ENCODE results near the gene TAPT1. TPM values are rescaled to one million over a fixed set of nuclear protein-coding genes. Genes with fewer than 3 reads are reported as not detected.

TAPT1 gene
- total and polyA plus RNA-seq, 9 of the 15 experiments (the other 6 are each of a cell fraction or from before 2014, with no cell fraction given), result 1.6 to 36.7 (median 20.7) TPM

GRCh38 chr4:16230308-16230707, 4.0 kb upstream of the TAPT1 start (continued):
- TF ChIP-seq, protein P1, sequence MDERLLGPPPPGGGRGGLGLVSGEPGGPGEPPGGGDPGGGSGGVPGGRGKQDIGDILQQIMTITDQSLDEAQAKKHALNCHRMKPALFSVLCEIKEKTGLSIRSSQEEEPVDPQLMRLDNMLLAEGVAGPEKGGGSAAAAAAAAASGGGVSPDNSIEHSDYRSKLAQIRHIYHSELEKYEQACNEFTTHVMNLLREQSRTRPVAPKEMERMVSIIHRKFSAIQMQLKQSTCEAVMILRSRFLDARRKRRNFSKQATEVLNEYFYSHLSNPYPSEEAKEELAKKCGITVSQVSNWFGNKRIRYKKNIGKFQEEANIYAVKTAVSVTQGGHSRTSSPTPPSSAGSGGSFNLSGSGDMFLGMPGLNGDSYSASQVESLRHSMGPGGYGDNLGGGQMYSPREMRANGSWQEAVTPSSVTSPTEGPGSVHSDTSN (CRISPR knock-in tag; IDR thresholded peaks at IDR 0.05; ENCODE audit: low read depth), result no peak
- TF ChIP-seq, protein P1 (tag; conservative IDR thresholded peaks at IDR 0.05; ENCODE audit: low read depth), result no peak
- no peak for TF ChIP-seq ELF1 (tag; IDR thresholded peaks at IDR 0.05)

DNA sequence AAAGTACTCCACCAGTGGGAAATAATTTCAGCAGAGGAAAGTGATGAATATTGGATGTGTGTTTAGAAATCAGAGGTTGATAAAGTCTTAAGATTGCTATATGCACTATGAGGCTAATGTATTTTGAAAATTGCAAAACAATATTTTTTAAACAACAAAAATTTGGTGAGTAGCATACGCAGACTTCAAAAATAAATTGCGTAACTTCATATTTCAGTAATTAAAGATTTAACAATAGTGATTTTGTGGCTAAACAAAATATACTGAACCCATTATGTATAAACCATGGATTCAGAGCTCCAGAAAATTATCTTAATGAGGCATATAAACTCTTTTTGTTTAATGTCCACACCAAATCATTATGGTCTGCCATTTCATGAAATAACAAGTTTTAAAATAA, 3.3 kb upstream of the TAPT1 start:
- ChIA-PET CTCF (ENCODE audit: low intra/inter-chr PET ratio) (no interaction called here), POLR2A (no interaction called here)
- no peaks in the 10 kb centered on the region for H3K27me3 ChIP-seq (ENCODE audit: control insufficient read depth in 2 of 2, insufficient read depth in 2 of 2, low read length in 2 of 2)
- DNase-seq (ENCODE audit: extremely low read depth in 1 of 4, low spot score in 3 of 4), result no peak
- no TSS peak for BruUV-seq (replicated peaks)
- in situ Hi-C loops (cut with MboI) (loop anchor here (25.0 kb wide), 1 partner anchor 742 kb away; no protein-coding TSS in a partner anchor), intact Hi-C loops (cut with micrococcal nuclease) (loop anchor here (5.0 to 10.0 kb wide), 3 partner anchors 545 to 1225 kb away; partner anchors contain the start of genes CPEB2 and FAM200B)
- H3K36me3 ChIP-seq (ENCODE audit: control insufficient read depth, insufficient read depth, low read length), result no peaks in the 10 kb centered on the region
- no peaks in the 10 kb centered on the region for H3K9me1 ChIP-seq (ENCODE audit: control insufficient read depth, insufficient read depth, low read length)
- 93% methylated on average over 2 of the region's 2 CpGs for WGBS (ENCODE audit: insufficient coverage, low coverage, missing lambda C conversion rate)
- H3K79me2 ChIP-seq (ENCODE audit: control insufficient read depth, insufficient read depth, low read length), result peaks cover 41% of the 10 kb centered on the region
- no peak overlapping the region for H3K27ac ChIP-seq (ENCODE audit: extremely low read depth, low read depth, low read length)
- no peaks in the 10 kb centered on the region for H4K20me1 ChIP-seq (replicated peaks; ENCODE audit: control insufficient read depth, insufficient read depth, low read length)
- no peak for ATAC-seq
- no peak overlapping the region for H3K4me3 ChIP-seq
- no peak overlapping the region for H3K9ac ChIP-seq (ENCODE audit: insufficient read depth in 1 of 2, low read depth in 2 of 2, low read length in 2 of 2)
- no peak overlapping the region for H2AFZ ChIP-seq (ENCODE audit: low read depth, low read length)
- FAIRE-seq, result no peak
- H3K4me1 ChIP-seq (replicated peaks in 1 of 2; ENCODE audit: control insufficient read depth in 2 of 2, insufficient read depth in 2 of 2, low read length in 2 of 2), result peaks cover 6 to 7% of the 10 kb centered on the region in 2 experiments; a peak in 4 of 5 replicates
- H3K4me2 ChIP-seq (ENCODE audit: insufficient read depth, low read length), result no peak overlapping the region
- no peaks in the 10 kb centered on the region for H3K9me3 ChIP-seq (replicated peaks; ENCODE audit: control insufficient read depth, insufficient read depth, low read depth, low read length)
- TF ChIP-seq CCNT2 (IDR thresholded peaks at IDR 0.05; ENCODE audit: borderline replicate concordance, extremely low read depth, insufficient read length, low read depth, low read length), result no peak
- no peak for TF ChIP-seq ZBTB34 (CRISPR knock-in tag; IDR thresholded peaks at IDR 0.05)
- no peak for TF ChIP-seq SIN3A (IDR thresholded peaks at IDR 0.05; ENCODE audit: borderline replicate concordance in 2 of 2, control insufficient read depth in 1 of 2, low read depth in 2 of 2, low read length in 2 of 2)
- peak; percentile 89 for TF ChIP-seq CEBPB (tag; IDR thresholded peaks at IDR 0.05)
- no peak for TF ChIP-seq FOS (IDR thresholded peaks at IDR 0.05; ENCODE audit: extremely low read depth, insufficient read length)
- no peak for TF ChIP-seq ZNF134 (CRISPR knock-in tag; conservative IDR thresholded peaks at IDR 0.05)
- no peak for TF ChIP-seq HNRNPLL (IDR thresholded peaks at IDR 0.05; ENCODE audit: low read depth, low read length, poor library complexity, severe bottlenecking)
- TF ChIP-seq CEBPG (CRISPR knock-in tag; IDR thresholded peaks at IDR 0.05), result no peak
- TF ChIP-seq CEBPG (tag; conservative IDR thresholded peaks at IDR 0.05 in 1 of 2, IDR thresholded peaks at IDR 0.05 in 1 of 2), result peak; percentile 62 to 89
- TF ChIP-seq PTTG1 (tag; IDR thresholded peaks at IDR 0.05; ENCODE audit: low read depth), result no peak
- no peak for TF ChIP-seq NKRF (IDR thresholded peaks at IDR 0.05; ENCODE audit: borderline replicate concordance)
- no peak for TF ChIP-seq ZNF644 (tag; IDR thresholded peaks at IDR 0.05; ENCODE audit: low read depth)

Measured in K562 (cell line).